GM23338 (cell line): ENCODE results near the gene ELMO3. TPM values are rescaled to one million over a fixed set of nuclear protein-coding genes. Genes with fewer than 3 reads are reported as not detected.

Source experiments
- ATAC-seq: fragments of 200-7000 bp; cut with Tn5 transposase; 3 replicates; pipeline ENCODE4 v1.9.1; 2020
- DNase-seq: peaks from one replicate; pipeline ENCODE4 v3.0.0-alpha.2; 2015; ENCODE audit warnings: low spot score
- H2AFZ ChIP-seq: fragments of 200-600 bp; sonication (generic); 2 replicates; pipeline ENCODE4 v1.8.0; 2016; ENCODE audit warnings: antibody characterized with exemption, mild to moderate bottlenecking, moderate library complexity
- H3F3A ChIP-seq: fragments of 200-600 bp; sonication (generic); replicated peaks from 2 replicates; pipeline ENCODE4 v1.8.0; 2017; ENCODE audit warnings: antibody characterized with exemption, mixed run types, low read depth
- H3K27ac ChIP-seq: fragments of 200-600 bp; sonication (generic); 2 replicates; pipeline ENCODE4 v1.6.1; 2016; ENCODE audit warnings: low read depth
- H3K27me3 ChIP-seq: fragments of 200-600 bp; sonication (generic); 2 replicates; pipeline ENCODE4 v1.8.0; 2016; ENCODE audit warnings: mild to moderate bottlenecking, mixed run types, moderate library complexity; ENCODE audit not compliant: insufficient read depth
- H3K36me3 ChIP-seq: fragments of 200-600 bp; sonication (generic); 2 replicates; pipeline ENCODE4 v1.8.0; 2016; ENCODE audit warnings: mild to moderate bottlenecking; ENCODE audit not compliant: insufficient read depth
- H3K4me1 ChIP-seq: fragments of 200-600 bp; sonication (generic); 2 replicates; pipeline ENCODE4 v1.8.0; 2016; ENCODE audit warnings: mild to moderate bottlenecking, moderate library complexity; ENCODE audit not compliant: insufficient read depth
- H3K4me2 ChIP-seq: fragments of 200-600 bp; sonication (generic); 2 replicates; pipeline ENCODE4 v1.7.1; 2017; ENCODE audit warnings: mixed run types
- H3K4me3 ChIP-seq: fragments of 200-600 bp; sonication (generic); 2 replicates; pipeline ENCODE4 v1.6.1; 2016; ENCODE audit warnings: mixed run types
- H3K79me2 ChIP-seq: fragments of 200-600 bp; sonication (generic); replicated peaks from 2 replicates; pipeline ENCODE4 v1.8.0; 2017; ENCODE audit warnings: mild to moderate bottlenecking; ENCODE audit not compliant: insufficient read depth
- H3K9me2 ChIP-seq: fragments of 200-600 bp; sonication (generic); 2 replicates; pipeline ENCODE4 v1.8.0; 2017; ENCODE audit not compliant: insufficient read depth
- H4K20me1 ChIP-seq: fragments of 200-600 bp; sonication (generic); replicated peaks from 2 replicates; pipeline ENCODE4 v1.8.0; 2017; ENCODE audit warnings: mild to moderate bottlenecking; ENCODE audit not compliant: insufficient read depth
- H3K27ac Mint-ChIP-seq: 2 replicates; pipeline ENCODE4 v1.8.0; 2020; ENCODE audit warnings: inconsistent platforms, mild to moderate bottlenecking, moderate library complexity, mixed read lengths
- H3K27me3 Mint-ChIP-seq: 3 replicates; pipeline ENCODE4 v1.8.0; 2022; ENCODE audit warnings: low read depth, mild to moderate bottlenecking, moderate library complexity, mixed read lengths, inconsistent platforms; ENCODE audit not compliant: insufficient read depth, poor library complexity
- H3K36me3 Mint-ChIP-seq: 3 replicates; pipeline ENCODE4 v1.8.0; 2021; ENCODE audit warnings: low read depth, mild to moderate bottlenecking, inconsistent platforms, moderate library complexity, mixed read lengths
- H3K4me1 Mint-ChIP-seq: 3 replicates; pipeline ENCODE4 v1.8.0; 2020; ENCODE audit warnings: mild to moderate bottlenecking, inconsistent platforms, mixed read lengths
- H3K4me3 Mint-ChIP-seq: 3 replicates; pipeline ENCODE4 v1.8.0; 2021; ENCODE audit warnings: moderate library complexity, mild to moderate bottlenecking, inconsistent platforms, mixed read lengths
- H3K9me3 Mint-ChIP-seq: 3 replicates; pipeline ENCODE4 v1.8.0; 2020; ENCODE audit warnings: moderate library complexity, mild to moderate bottlenecking, inconsistent platforms, mixed read lengths
- CREB1 ChIP-seq: fragments of 250-450 bp; sonication (Bioruptor Pico); IDR thresholded peaks from 2 replicates; pipeline ENCODE4 v1.5.0; 2020; ENCODE audit warnings: low read depth, mild to moderate bottlenecking, moderate library complexity
- EZH2 ChIP-seq: fragments of 200-600 bp; sonication (generic); IDR thresholded peaks from one replicate; pipeline ENCODE4 v1.8.0; 2017; ENCODE audit warnings: antibody characterized with exemption, mild to moderate bottlenecking, low read depth; ENCODE audit not compliant: unreplicated experiment
- EZH2phosphoT487 ChIP-seq: fragments of 200-600 bp; sonication (generic); IDR thresholded peaks from one replicate; pipeline ENCODE4 v1.8.1; 2018; ENCODE audit warnings: antibody characterized with exemption; ENCODE audit not compliant: unreplicated experiment
- JUNB ChIP-seq: IDR thresholded peaks from one replicate; pipeline ENCODE4 v1.6.1; 2016; ENCODE audit warnings: antibody characterized with exemption; ENCODE audit not compliant: unreplicated experiment
- NANOG ChIP-seq: IDR thresholded peaks from 2 replicates; pipeline ENCODE4 v1.6.1; 2016; ENCODE audit warnings: antibody characterized with exemption, borderline replicate concordance
- POLR2AphosphoS5 ChIP-seq: IDR thresholded peaks from 2 replicates; pipeline ENCODE4 v1.6.1; 2016; ENCODE audit warnings: antibody characterized with exemption, low read depth
- STAT1 ChIP-seq: IDR thresholded peaks from one replicate; pipeline ENCODE4 v1.6.1; 2016; ENCODE audit warnings: antibody characterized with exemption; ENCODE audit not compliant: unreplicated experiment
- ZNF114 ChIP-seq: fragments of 250-450 bp; sonication (Bioruptor Pico); IDR thresholded peaks from 2 replicates; pipeline ENCODE4 v1.5.0; 2020; ENCODE audit warnings: mild to moderate bottlenecking, moderate library complexity
- ZNF331 ChIP-seq: fragments of 250-450 bp; sonication (Bioruptor Pico); IDR thresholded peaks from 2 replicates; pipeline ENCODE4 v1.5.0; 2020; ENCODE audit warnings: low read depth, mild to moderate bottlenecking, moderate library complexity
- polyA plus RNA-seq: library from polyadenylated mRNA; unstranded; fragments of >200 nt; fragmentation: Nextera tagmentation; extraction: Ambion mirVana; gene quantifications from 2 replicates; pipeline ENCODE4 v1.2.1, GENCODE V29; 2016
- total RNA-seq: library from RNA; depleted of rRNA; stranded (reverse); fragments of >200 nt; shearing (Covaris generic); gene quantifications from 2 replicates; pipeline ENCODE4 v1.2.3, GENCODE V29; 2014
- TF ChIP-seq, protein P1 (sequence below): IDR thresholded peaks from one replicate; pipeline ENCODE4 v1.6.1; 2018; ENCODE audit warnings: antibody characterized with exemption; ENCODE audit not compliant: unreplicated experiment
- TF ChIP-seq, protein P2 (sequence below): IDR thresholded peaks from 2 replicates; pipeline ENCODE4 v1.6.1; 2016; ENCODE audit warnings: antibody characterized with exemption
- TF ChIP-seq, protein P3 (sequence below), 2 experiments: fragments of 200-600 bp in 1 of 2; sonication (generic) in 1 of 2; conservative IDR thresholded peaks; 2 replicates each; pipeline versions ENCODE4 v1.5.1 to v1.6.1; 2016 to 2017; ENCODE audit warnings: antibody characterized with exemption in 2 of 2, low read depth in 2 of 2, mild to moderate bottlenecking in 2 of 2, moderate library complexity in 1 of 2
- TF ChIP-seq, protein P4 (sequence below): fragments of 250-450 bp; sonication (Bioruptor Pico); IDR thresholded peaks from 2 replicates; pipeline ENCODE4 v1.5.0; 2020; ENCODE audit warnings: mild to moderate bottlenecking, moderate library complexity

Gene ELMO3
- total and polyA plus RNA-seq, 2 experiments from 2014 or later: 4.7 to 16.2 TPM

DNA sequence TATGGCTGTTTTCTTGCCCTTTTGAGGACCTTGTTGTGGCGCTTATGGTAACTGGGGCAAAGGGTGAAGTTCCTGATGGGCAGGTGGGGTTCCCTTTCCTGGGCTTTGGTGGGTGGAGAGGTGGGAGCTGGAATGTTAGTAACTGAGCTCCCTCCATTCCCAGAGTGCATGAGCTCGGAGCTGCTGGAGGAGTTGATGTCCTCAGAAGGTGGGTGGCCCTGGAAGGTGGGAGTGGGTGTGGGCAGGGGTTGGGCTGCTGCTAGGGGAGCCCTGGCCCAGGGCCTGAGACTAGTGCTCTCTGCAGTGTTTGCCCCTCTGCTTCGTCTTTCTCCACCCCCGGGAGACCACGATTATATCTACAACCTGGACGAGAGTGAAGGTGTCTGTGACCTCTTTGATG lies 1.2 kb upstream of the ELMO3 start:
- Histone ChIP-seq H3K4me2 (no peak overlapping the region), H4K20me1 (peaks cover 22% of the 10 kb centered on the region), H3K36me3 (peaks cover 20% of the 10 kb centered on the region; the same call in 1 of the 2 replicates)

More for the DNA sequence above, 1.2 kb upstream of the ELMO3 start:
- ATAC-seq (no peak), DNase-seq (no peak)
- peaks cover 51% of the 10 kb centered on the region for H3K36me3 Mint-ChIP-seq
- peaks cover 15% of the 10 kb centered on the region for H3K79me2 ChIP-seq
- no peaks in the 10 kb centered on the region for H3K9me2 ChIP-seq
- H2AFZ ChIP-seq: no peak overlapping the region
- peaks cover 18% of the 10 kb centered on the region for H3K27me3 Mint-ChIP-seq
- peaks cover 11% of the 10 kb centered on the region for H3K4me1 ChIP-seq
- no peak for TF ChIP-seq NANOG
- TF ChIP-seq, protein P1, sequence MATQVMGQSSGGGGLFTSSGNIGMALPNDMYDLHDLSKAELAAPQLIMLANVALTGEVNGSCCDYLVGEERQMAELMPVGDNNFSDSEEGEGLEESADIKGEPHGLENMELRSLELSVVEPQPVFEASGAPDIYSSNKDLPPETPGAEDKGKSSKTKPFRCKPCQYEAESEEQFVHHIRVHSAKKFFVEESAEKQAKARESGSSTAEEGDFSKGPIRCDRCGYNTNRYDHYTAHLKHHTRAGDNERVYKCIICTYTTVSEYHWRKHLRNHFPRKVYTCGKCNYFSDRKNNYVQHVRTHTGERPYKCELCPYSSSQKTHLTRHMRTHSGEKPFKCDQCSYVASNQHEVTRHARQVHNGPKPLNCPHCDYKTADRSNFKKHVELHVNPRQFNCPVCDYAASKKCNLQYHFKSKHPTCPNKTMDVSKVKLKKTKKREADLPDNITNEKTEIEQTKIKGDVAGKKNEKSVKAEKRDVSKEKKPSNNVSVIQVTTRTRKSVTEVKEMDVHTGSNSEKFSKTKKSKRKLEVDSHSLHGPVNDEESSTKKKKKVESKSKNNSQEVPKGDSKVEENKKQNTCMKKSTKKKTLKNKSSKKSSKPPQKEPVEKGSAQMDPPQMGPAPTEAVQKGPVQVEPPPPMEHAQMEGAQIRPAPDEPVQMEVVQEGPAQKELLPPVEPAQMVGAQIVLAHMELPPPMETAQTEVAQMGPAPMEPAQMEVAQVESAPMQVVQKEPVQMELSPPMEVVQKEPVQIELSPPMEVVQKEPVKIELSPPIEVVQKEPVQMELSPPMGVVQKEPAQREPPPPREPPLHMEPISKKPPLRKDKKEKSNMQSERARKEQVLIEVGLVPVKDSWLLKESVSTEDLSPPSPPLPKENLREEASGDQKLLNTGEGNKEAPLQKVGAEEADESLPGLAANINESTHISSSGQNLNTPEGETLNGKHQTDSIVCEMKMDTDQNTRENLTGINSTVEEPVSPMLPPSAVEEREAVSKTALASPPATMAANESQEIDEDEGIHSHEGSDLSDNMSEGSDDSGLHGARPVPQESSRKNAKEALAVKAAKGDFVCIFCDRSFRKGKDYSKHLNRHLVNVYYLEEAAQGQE: no peak
- no peak for TF ChIP-seq CREB1
- no peak for TF ChIP-seq ZNF331 (CRISPR knock-in tag)
- no peak for TF ChIP-seq EZH2phosphoT487
- TF ChIP-seq, protein P2, sequence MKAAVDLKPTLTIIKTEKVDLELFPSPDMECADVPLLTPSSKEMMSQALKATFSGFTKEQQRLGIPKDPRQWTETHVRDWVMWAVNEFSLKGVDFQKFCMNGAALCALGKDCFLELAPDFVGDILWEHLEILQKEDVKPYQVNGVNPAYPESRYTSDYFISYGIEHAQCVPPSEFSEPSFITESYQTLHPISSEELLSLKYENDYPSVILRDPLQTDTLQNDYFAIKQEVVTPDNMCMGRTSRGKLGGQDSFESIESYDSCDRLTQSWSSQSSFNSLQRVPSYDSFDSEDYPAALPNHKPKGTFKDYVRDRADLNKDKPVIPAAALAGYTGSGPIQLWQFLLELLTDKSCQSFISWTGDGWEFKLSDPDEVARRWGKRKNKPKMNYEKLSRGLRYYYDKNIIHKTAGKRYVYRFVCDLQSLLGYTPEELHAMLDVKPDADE: no peak
- TF ChIP-seq, protein P3, sequence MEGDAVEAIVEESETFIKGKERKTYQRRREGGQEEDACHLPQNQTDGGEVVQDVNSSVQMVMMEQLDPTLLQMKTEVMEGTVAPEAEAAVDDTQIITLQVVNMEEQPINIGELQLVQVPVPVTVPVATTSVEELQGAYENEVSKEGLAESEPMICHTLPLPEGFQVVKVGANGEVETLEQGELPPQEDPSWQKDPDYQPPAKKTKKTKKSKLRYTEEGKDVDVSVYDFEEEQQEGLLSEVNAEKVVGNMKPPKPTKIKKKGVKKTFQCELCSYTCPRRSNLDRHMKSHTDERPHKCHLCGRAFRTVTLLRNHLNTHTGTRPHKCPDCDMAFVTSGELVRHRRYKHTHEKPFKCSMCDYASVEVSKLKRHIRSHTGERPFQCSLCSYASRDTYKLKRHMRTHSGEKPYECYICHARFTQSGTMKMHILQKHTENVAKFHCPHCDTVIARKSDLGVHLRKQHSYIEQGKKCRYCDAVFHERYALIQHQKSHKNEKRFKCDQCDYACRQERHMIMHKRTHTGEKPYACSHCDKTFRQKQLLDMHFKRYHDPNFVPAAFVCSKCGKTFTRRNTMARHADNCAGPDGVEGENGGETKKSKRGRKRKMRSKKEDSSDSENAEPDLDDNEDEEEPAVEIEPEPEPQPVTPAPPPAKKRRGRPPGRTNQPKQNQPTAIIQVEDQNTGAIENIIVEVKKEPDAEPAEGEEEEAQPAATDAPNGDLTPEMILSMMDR (conservative IDR thresholded peaks at IDR 0.05; ENCODE audit: low read depth in 2 of 2): no peak
- no peak for TF ChIP-seq ZNF114 (CRISPR knock-in tag)
- no peak for TF ChIP-seq EZH2
- TF ChIP-seq JUNB: no peak
- no peak for TF ChIP-seq POLR2AphosphoS5
- TF ChIP-seq, protein P4, sequence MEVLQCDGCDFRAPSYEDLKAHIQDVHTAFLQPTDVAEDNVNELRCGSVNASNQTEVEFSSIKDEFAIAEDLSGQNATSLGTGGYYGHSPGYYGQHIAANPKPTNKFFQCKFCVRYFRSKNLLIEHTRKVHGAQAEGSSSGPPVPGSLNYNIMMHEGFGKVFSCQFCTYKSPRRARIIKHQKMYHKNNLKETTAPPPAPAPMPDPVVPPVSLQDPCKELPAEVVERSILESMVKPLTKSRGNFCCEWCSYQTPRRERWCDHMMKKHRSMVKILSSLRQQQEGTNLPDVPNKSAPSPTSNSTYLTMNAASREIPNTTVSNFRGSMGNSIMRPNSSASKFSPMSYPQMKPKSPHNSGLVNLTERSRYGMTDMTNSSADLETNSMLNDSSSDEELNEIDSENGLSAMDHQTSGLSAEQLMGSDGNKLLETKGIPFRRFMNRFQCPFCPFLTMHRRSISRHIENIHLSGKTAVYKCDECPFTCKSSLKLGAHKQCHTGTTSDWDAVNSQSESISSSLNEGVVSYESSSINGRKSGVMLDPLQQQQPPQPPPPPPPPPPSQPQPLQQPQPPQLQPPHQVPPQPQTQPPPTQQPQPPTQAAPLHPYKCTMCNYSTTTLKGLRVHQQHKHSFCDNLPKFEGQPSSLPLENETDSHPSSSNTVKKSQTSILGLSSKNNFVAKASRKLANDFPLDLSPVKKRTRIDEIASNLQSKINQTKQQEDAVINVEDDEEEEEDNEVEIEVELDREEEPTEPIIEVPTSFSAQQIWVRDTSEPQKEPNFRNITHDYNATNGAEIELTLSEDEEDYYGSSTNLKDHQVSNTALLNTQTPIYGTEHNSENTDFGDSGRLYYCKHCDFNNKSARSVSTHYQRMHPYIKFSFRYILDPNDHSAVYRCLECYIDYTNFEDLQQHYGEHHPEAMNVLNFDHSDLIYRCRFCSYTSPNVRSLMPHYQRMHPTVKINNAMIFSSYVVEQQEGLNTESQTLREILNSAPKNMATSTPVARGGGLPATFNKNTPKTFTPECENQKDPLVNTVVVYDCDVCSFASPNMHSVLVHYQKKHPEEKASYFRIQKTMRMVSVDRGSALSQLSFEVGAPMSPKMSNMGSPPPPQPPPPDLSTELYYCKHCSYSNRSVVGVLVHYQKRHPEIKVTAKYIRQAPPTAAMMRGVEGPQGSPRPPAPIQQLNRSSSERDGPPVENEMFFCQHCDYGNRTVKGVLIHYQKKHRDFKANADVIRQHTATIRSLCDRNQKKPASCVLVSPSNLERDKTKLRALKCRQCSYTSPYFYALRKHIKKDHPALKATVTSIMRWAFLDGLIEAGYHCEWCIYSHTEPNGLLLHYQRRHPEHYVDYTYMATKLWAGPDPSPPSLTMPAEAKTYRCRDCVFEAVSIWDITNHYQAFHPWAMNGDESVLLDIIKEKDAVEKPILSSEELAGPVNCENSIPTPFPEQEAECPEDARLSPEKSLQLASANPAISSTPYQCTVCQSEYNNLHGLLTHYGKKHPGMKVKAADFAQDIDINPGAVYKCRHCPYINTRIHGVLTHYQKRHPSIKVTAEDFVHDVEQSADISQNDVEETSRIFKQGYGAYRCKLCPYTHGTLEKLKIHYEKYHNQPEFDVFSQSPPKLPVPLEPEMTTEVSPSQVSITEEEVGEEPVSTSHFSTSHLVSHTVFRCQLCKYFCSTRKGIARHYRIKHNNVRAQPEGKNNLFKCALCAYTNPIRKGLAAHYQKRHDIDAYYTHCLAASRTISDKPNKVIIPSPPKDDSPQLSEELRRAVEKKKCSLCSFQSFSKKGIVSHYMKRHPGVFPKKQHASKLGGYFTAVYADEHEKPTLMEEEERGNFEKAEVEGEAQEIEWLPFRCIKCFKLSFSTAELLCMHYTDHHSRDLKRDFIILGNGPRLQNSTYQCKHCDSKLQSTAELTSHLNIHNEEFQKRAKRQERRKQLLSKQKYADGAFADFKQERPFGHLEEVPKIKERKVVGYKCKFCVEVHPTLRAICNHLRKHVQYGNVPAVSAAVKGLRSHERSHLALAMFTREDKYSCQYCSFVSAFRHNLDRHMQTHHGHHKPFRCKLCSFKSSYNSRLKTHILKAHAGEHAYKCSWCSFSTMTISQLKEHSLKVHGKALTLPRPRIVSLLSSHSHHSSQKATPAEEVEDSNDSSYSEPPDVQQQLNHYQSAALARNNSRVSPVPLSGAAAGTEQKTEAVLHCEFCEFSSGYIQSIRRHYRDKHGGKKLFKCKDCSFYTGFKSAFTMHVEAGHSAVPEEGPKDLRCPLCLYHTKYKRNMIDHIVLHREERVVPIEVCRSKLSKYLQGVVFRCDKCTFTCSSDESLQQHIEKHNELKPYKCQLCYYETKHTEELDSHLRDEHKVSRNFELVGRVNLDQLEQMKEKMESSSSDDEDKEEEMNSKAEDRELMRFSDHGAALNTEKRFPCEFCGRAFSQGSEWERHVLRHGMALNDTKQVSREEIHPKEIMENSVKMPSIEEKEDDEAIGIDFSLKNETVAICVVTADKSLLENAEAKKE (CRISPR knock-in tag): no peak
- TF ChIP-seq STAT1: no peak
- H3K27me3 ChIP-seq: no peaks in the 10 kb centered on the region
- H3K27ac ChIP-seq: no peak overlapping the region
- no peak overlapping the region for H3K4me3 ChIP-seq
- H3K4me3 Mint-ChIP-seq: no peak overlapping the region
- H3K9me3 Mint-ChIP-seq: no peaks in the 10 kb centered on the region
- H3F3A ChIP-seq: peaks cover 23% of the 10 kb centered on the region; the same call in 1 of the 2 replicates
- H3K4me1 Mint-ChIP-seq: peaks cover 15% of the 10 kb centered on the region
- no peak overlapping the region for H3K27ac Mint-ChIP-seq
